ENCODE results near the gene ZNF143. TPM values are rescaled to one million over a fixed set of nuclear protein-coding genes. Genes with fewer than 3 reads are reported as not detected.

ZNF143 gene
- total RNA-seq, 1 experiment from 2014 or later = 35.8 TPM

GRCh38 chr11:9473408-9473807 lies 12.6 kb downstream of the ZNF143 start:
- CTCF ChIA-PET = interaction anchor here (2.7 kb wide), 1 partner anchor 33 kb away, joined by 11 read pairs; no protein-coding TSS in a partner anchor
- Mint-ChIP-seq H3K27me3 (ENCODE audit: low read depth) (no peaks in the 10 kb centered on the region), H3K27ac (no peak overlapping the region), H3K4me1 (no peaks in the 10 kb centered on the region), H3K4me3 (no peak overlapping the region), H3K9me3 (no peaks in the 10 kb centered on the region), H3K36me3 (peaks cover 47% of the 10 kb centered on the region)
- TF ChIP-seq ZNF219 (CRISPR knock-in tag; IDR thresholded peaks at IDR 0.05; ENCODE audit: borderline replicate concordance) (no peak), ZNF423 (CRISPR knock-in tag; IDR thresholded peaks at IDR 0.05) (no peak), PREB (CRISPR knock-in tag; IDR thresholded peaks at IDR 0.05; ENCODE audit: borderline replicate concordance) (no peak), GTF2I (CRISPR knock-in tag; conservative IDR thresholded peaks at IDR 0.05) (no peak), ERG (CRISPR knock-in tag; IDR thresholded peaks at IDR 0.05) (no peak), FOXP1 (CRISPR knock-in tag; IDR thresholded peaks at IDR 0.05; ENCODE audit: borderline replicate concordance) (no peak), USF1 (CRISPR knock-in tag; IDR thresholded peaks at IDR 0.05) (no peak), KAT7 (CRISPR knock-in tag; IDR thresholded peaks at IDR 0.05; ENCODE audit: borderline replicate concordance) (no peak), NR3C1 (CRISPR knock-in tag; conservative IDR thresholded peaks at IDR 0.05; ENCODE audit: low read depth) (no peak), ZNF416 (CRISPR knock-in tag; IDR thresholded peaks at IDR 0.05) (no peak)
- POLR2A ChIA-PET = no interaction called here
- DNase-seq (ENCODE audit: low spot score) (no peak), ATAC-seq (no peak)

GRCh38 chr11:9479899-9480298 lies 19.1 kb downstream of the ZNF143 start:
- Mint-ChIP-seq H3K9me3 (no peaks in the 10 kb centered on the region), H3K36me3 (peaks cover 54% of the 10 kb centered on the region), H3K27me3 (ENCODE audit: low read depth) (no peaks in the 10 kb centered on the region), H3K27ac (no peak overlapping the region), H3K4me3 (no peak overlapping the region), H3K4me1 (no peaks in the 10 kb centered on the region)
- CTCF ChIA-PET = no interaction called here
- DNase-seq (ENCODE audit: low spot score) (no peak), ATAC-seq (no peak)
- POLR2A ChIA-PET = no interaction called here
- TF ChIP-seq ZBTB43 (CRISPR knock-in tag; IDR thresholded peaks at IDR 0.05) = no peak
- no peak for TF ChIP-seq ZNF317 (CRISPR knock-in tag; IDR thresholded peaks at IDR 0.05; ENCODE audit: borderline replicate concordance, low read depth)
- no peak for TF ChIP-seq ELF4 (CRISPR knock-in tag; IDR thresholded peaks at IDR 0.05; ENCODE audit: low read depth)
- no peak for TF ChIP-seq NFATC4 (CRISPR knock-in tag; IDR thresholded peaks at IDR 0.05)
- no peak for TF ChIP-seq FOXP1 (CRISPR knock-in tag; IDR thresholded peaks at IDR 0.05; ENCODE audit: borderline replicate concordance)

GRCh38 chr11:9489080-9489765 lies 28.4 kb downstream of the ZNF143 start:
- no peaks in the 10 kb centered on the region for H3K27me3 Mint-ChIP-seq (ENCODE audit: low read depth)
- CTCF ChIA-PET = interaction anchor here (1.1 kb wide), 1 partner anchor 46 kb away, joined by 5 read pairs; no protein-coding TSS in a partner anchor
- no peaks in the 10 kb centered on the region for H3K4me1 Mint-ChIP-seq
- no peak overlapping the region for H3K4me3 Mint-ChIP-seq
- no peak for DNase-seq (ENCODE audit: low spot score)
- TF ChIP-seq ZNF121 (CRISPR knock-in tag; IDR thresholded peaks at IDR 0.05) (no peak), JAZF1 (CRISPR knock-in tag; IDR thresholded peaks at IDR 0.05) (no peak), SMAD4 (CRISPR knock-in tag; IDR thresholded peaks at IDR 0.05) (no peak), NR3C1 (CRISPR knock-in tag; conservative IDR thresholded peaks at IDR 0.05; ENCODE audit: low read depth) (no peak)
- H3K27ac Mint-ChIP-seq = no peak overlapping the region
- POLR2A ChIA-PET = no interaction called here
- H3K36me3 Mint-ChIP-seq = peaks cover 31% of the 10 kb centered on the region
- no peaks in the 10 kb centered on the region for H3K9me3 Mint-ChIP-seq
- no peak for ATAC-seq

Data from WTC11 (cell line).